HepG2 (cell line): ENCODE results near the gene RTBDN. TPM values are rescaled to one million over a fixed set of nuclear protein-coding genes. Genes with fewer than 3 reads are reported as not detected.
A peak's percentile ranks its signal among the peaks of the same experiment; 100 is the strongest.

Experiments used
- ATAD3A ChIP-seq: sonication (generic); formaldehyde crosslinking; IDR thresholded peaks from 2 replicates; pipeline ENCODE4 v1.4.0; 2020; ENCODE audit warnings: missing genetic modification reagents
- DZIP1 ChIP-seq: sonication (generic); formaldehyde crosslinking; IDR thresholded peaks from 2 replicates; pipeline ENCODE4 v1.5.0; 2020; ENCODE audit warnings: mild to moderate bottlenecking, missing genetic modification reagents
- FOXP4 ChIP-seq: sonication (generic); formaldehyde crosslinking; IDR thresholded peaks from 2 replicates; pipeline ENCODE4 v1.4.0; 2020; ENCODE audit warnings: missing genetic modification reagents
- HES4 ChIP-seq: sonication (generic); formaldehyde crosslinking; IDR thresholded peaks from 2 replicates; pipeline ENCODE4 v1.9.0; 2021; ENCODE audit warnings: mild to moderate bottlenecking, missing genetic modification reagents, borderline replicate concordance
- IRX3 ChIP-seq: sonication (generic); formaldehyde crosslinking; IDR thresholded peaks from 2 replicates; pipeline ENCODE4 v1.8.1; 2023; ENCODE audit warnings: mild to moderate bottlenecking, low read depth, missing genetic modification reagents, borderline replicate concordance
- LRRFIP1 ChIP-seq: sonication (generic); formaldehyde crosslinking; conservative IDR thresholded peaks from 2 replicates; pipeline ENCODE4 v1.4.0; 2020; ENCODE audit warnings: missing genetic modification reagents
- MEIS1 ChIP-seq: sonication (generic); formaldehyde crosslinking; IDR thresholded peaks from 2 replicates; pipeline ENCODE4 v1.9.0; 2021; ENCODE audit warnings: mild to moderate bottlenecking, missing genetic modification reagents, moderate library complexity, borderline replicate concordance
- MIER3 ChIP-seq: IDR thresholded peaks from 2 replicates; pipeline ENCODE4 v1.6.1; 2016; ENCODE audit warnings: missing compliant biosample characterization, borderline replicate concordance
- PAX8 ChIP-seq: sonication (generic); formaldehyde crosslinking; IDR thresholded peaks from 2 replicates; pipeline ENCODE4 v1.8.0; 2022; ENCODE audit warnings: mild to moderate bottlenecking, missing genetic modification reagents, borderline replicate concordance
- PTBP1 ChIP-seq: fragments of 200-400 bp; formaldehyde crosslinking; IDR thresholded peaks from 2 replicates; pipeline ENCODE4 v1.6.1; 2018; ENCODE audit warnings: low read length, low read depth; ENCODE audit not compliant: poor library complexity, severe bottlenecking
- SALL2 ChIP-seq: sonication (generic); formaldehyde crosslinking; IDR thresholded peaks from 2 replicates; pipeline ENCODE4 v1.8.1; 2023; ENCODE audit warnings: mild to moderate bottlenecking, missing genetic modification reagents, inconsistent platforms
- SIN3A ChIP-seq: IDR thresholded peaks from 2 replicates; pipeline ENCODE4 v1.6.1; 2011; ENCODE audit warnings: low read depth, mild to moderate bottlenecking, control low read depth, low read length, borderline replicate concordance
- SP140L ChIP-seq: sonication (generic); formaldehyde crosslinking; IDR thresholded peaks from 2 replicates; pipeline ENCODE4 v1.4.0; 2020; ENCODE audit warnings: missing genetic modification reagents, borderline replicate concordance
- TBP ChIP-seq: sonication (generic); formaldehyde crosslinking; IDR thresholded peaks from 2 replicates; pipeline ENCODE4 v1.5.0; 2020; ENCODE audit warnings: missing genetic modification reagents
- TOE1 ChIP-seq: sonication (generic); formaldehyde crosslinking; IDR thresholded peaks from 2 replicates; pipeline ENCODE4 v1.4.0; 2020; ENCODE audit warnings: mild to moderate bottlenecking, missing genetic modification reagents
- ZFAT ChIP-seq: sonication (generic); formaldehyde crosslinking; conservative IDR thresholded peaks from 2 replicates; pipeline ENCODE4 v1.8.1; 2023; ENCODE audit warnings: missing genetic modification reagents, inconsistent platforms
- ZNF143 ChIP-seq: sonication (generic); formaldehyde crosslinking; IDR thresholded peaks from 2 replicates; pipeline ENCODE4 v1.4.0; 2020; ENCODE audit warnings: missing genetic modification reagents
- ZNF337 ChIP-seq: sonication (generic); formaldehyde crosslinking; IDR thresholded peaks from 2 replicates; pipeline ENCODE4 v1.5.1; 2020; ENCODE audit warnings: missing genetic modification reagents, low read depth, mild to moderate bottlenecking, borderline replicate concordance
- ZNF350 ChIP-seq: sonication (generic); formaldehyde crosslinking; IDR thresholded peaks from 2 replicates; pipeline ENCODE4 v1.4.0; 2020; ENCODE audit warnings: mild to moderate bottlenecking, low read depth, missing genetic modification reagents, borderline replicate concordance
- ZNF615 ChIP-seq: sonication (generic); formaldehyde crosslinking; IDR thresholded peaks from 2 replicates; pipeline ENCODE4 v1.5.0; 2020; ENCODE audit warnings: mild to moderate bottlenecking, missing genetic modification reagents, borderline replicate concordance
- ZSCAN29 ChIP-seq: sonication (generic); formaldehyde crosslinking; conservative IDR thresholded peaks from 2 replicates; pipeline ENCODE4 v1.4.0; 2020; ENCODE audit warnings: mild to moderate bottlenecking, missing genetic modification reagents
- polyA plus RNA-seq, 8 experiments: library from polyadenylated mRNA; depleted of rRNA in 3 of 8; stranded (reverse) in 7 of 8; unstranded in 1 of 8; fragments of >200 nt; fragmentation: Illumina TruSeq in 4 of 8; extraction: Trizol in 4 of 8; gene quantifications; 2 replicates each; pipeline versions ENCODE4 v1.2.1 to v1.2.3, GENCODE V29; 2011 to 2016; ENCODE audit warnings: low read depth in 4 of 8, missing spikeins in 1 of 8, mixed read lengths in 1 of 8; ENCODE audit not compliant: insufficient read depth in 1 of 8
- total RNA-seq, 5 experiments: library from RNA; depleted of rRNA; stranded (reverse); fragments of >200 nt; fragmentation: Illumina TruSeq; extraction: Trizol; gene quantifications; 2 replicates each; pipeline ENCODE4 v1.2.3, GENCODE V29; 2016; ENCODE audit warnings: low read depth in 1 of 5

Gene RTBDN
- total and polyA plus RNA-seq, 2 of the 13 experiments (the other 11 are each of a cell fraction or from before 2014, with no cell fraction given), result 0.27 to 0.48 TPM

GRCh38 chr19:12792051-12792852 is 42.1 kb downstream of the RTBDN start (continued):
- 0 out of 2 replicates have a peak, but pooled peaks have one; percentile 46 for TF ChIP-seq DZIP1
- no peak for TF ChIP-seq ZNF615 (CRISPR knock-in tag)
- 0 out of 2 replicates have a peak, but pooled peaks have one; percentile 46 for TF ChIP-seq SIN3A
- no peak for TF ChIP-seq ATAD3A (CRISPR knock-in tag)
- no peak; the same call in 1 of the 2 replicates for TF ChIP-seq SALL2
- no peak for TF ChIP-seq PTBP1
- no peak for TF ChIP-seq TBP (CRISPR knock-in tag)
- no peak for TF ChIP-seq ZNF337 (CRISPR knock-in tag)
- 0 out of 2 replicates have a peak, but pooled peaks have one; percentile 62 for TF ChIP-seq IRX3 (CRISPR knock-in tag)
- no peak for TF ChIP-seq PAX8 (CRISPR knock-in tag)
- no peak for TF ChIP-seq TOE1
- TF ChIP-seq MEIS1 (CRISPR knock-in tag), result no peak
- no peak for TF ChIP-seq ZFAT (CRISPR knock-in tag)
- no peak for TF ChIP-seq LRRFIP1 (CRISPR knock-in tag)
- TF ChIP-seq ZNF350, result 0 out of 2 replicates have a peak, but pooled peaks have one; percentile 40
- 0 out of 2 replicates have a peak, but pooled peaks have one; percentile 32 for TF ChIP-seq MIER3 (CRISPR knock-in tag)
- TF ChIP-seq ZSCAN29 (CRISPR knock-in tag), result no peak
- TF ChIP-seq SP140L (CRISPR knock-in tag), result no peak
- TF ChIP-seq HES4 (CRISPR knock-in tag), result peak; percentile 59; the same call in 1 of the 2 replicates
- TF ChIP-seq FOXP4 (CRISPR knock-in tag), result peak; percentile 30; the same call in 1 of the 2 replicates
- TF ChIP-seq ZNF143 (CRISPR knock-in tag), result no peak
